ENCODE data around the gene GATAD2A.

DNA sequence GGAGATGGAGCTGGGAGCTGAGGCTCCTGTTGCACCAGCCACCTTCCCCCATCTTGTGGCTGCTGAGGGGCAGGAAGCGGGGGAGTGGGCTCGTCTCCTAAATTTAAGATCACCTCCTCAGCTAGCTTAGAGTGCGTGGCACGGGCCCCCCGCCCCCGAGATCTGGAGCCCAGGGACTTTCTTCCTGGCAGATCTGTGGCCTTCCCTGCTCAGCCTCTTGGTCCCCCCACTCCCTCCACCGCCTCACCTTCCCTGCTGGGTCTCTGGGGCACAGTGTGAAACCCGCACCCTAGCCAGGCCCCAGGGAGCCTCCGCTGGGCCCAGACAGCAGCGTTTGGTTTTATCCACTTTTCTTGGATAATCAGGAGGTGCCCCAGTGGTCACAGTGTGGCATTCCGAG is 49.0 kb upstream of the GATAD2A start:
- TF ChIP-seq, protein P1, sequence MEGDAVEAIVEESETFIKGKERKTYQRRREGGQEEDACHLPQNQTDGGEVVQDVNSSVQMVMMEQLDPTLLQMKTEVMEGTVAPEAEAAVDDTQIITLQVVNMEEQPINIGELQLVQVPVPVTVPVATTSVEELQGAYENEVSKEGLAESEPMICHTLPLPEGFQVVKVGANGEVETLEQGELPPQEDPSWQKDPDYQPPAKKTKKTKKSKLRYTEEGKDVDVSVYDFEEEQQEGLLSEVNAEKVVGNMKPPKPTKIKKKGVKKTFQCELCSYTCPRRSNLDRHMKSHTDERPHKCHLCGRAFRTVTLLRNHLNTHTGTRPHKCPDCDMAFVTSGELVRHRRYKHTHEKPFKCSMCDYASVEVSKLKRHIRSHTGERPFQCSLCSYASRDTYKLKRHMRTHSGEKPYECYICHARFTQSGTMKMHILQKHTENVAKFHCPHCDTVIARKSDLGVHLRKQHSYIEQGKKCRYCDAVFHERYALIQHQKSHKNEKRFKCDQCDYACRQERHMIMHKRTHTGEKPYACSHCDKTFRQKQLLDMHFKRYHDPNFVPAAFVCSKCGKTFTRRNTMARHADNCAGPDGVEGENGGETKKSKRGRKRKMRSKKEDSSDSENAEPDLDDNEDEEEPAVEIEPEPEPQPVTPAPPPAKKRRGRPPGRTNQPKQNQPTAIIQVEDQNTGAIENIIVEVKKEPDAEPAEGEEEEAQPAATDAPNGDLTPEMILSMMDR (IDR thresholded peaks at IDR 0.05; ENCODE audit: low read depth, low read length, missing input control) = no peak
- TF ChIP-seq, protein P2, sequence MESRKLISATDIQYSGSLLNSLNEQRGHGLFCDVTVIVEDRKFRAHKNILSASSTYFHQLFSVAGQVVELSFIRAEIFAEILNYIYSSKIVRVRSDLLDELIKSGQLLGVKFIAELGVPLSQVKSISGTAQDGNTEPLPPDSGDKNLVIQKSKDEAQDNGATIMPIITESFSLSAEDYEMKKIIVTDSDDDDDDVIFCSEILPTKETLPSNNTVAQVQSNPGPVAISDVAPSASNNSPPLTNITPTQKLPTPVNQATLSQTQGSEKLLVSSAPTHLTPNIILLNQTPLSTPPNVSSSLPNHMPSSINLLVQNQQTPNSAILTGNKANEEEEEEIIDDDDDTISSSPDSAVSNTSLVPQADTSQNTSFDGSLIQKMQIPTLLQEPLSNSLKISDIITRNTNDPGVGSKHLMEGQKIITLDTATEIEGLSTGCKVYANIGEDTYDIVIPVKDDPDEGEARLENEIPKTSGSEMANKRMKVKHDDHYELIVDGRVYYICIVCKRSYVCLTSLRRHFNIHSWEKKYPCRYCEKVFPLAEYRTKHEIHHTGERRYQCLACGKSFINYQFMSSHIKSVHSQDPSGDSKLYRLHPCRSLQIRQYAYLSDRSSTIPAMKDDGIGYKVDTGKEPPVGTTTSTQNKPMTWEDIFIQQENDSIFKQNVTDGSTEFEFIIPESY (IDR thresholded peaks at IDR 0.05) = no peak
- TF ChIP-seq, protein P3, sequence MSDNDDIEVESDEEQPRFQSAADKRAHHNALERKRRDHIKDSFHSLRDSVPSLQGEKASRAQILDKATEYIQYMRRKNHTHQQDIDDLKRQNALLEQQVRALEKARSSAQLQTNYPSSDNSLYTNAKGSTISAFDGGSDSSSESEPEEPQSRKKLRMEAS (IDR thresholded peaks at IDR 0.05) = no peak
- no peak for TF ChIP-seq YY1 (IDR thresholded peaks at IDR 0.05)
- TF ChIP-seq RAD21 (IDR thresholded peaks at IDR 0.05) = no peak
- no peak for TF ChIP-seq TAF1 (conservative IDR thresholded peaks at IDR 0.05)
- TF ChIP-seq, protein P4, sequence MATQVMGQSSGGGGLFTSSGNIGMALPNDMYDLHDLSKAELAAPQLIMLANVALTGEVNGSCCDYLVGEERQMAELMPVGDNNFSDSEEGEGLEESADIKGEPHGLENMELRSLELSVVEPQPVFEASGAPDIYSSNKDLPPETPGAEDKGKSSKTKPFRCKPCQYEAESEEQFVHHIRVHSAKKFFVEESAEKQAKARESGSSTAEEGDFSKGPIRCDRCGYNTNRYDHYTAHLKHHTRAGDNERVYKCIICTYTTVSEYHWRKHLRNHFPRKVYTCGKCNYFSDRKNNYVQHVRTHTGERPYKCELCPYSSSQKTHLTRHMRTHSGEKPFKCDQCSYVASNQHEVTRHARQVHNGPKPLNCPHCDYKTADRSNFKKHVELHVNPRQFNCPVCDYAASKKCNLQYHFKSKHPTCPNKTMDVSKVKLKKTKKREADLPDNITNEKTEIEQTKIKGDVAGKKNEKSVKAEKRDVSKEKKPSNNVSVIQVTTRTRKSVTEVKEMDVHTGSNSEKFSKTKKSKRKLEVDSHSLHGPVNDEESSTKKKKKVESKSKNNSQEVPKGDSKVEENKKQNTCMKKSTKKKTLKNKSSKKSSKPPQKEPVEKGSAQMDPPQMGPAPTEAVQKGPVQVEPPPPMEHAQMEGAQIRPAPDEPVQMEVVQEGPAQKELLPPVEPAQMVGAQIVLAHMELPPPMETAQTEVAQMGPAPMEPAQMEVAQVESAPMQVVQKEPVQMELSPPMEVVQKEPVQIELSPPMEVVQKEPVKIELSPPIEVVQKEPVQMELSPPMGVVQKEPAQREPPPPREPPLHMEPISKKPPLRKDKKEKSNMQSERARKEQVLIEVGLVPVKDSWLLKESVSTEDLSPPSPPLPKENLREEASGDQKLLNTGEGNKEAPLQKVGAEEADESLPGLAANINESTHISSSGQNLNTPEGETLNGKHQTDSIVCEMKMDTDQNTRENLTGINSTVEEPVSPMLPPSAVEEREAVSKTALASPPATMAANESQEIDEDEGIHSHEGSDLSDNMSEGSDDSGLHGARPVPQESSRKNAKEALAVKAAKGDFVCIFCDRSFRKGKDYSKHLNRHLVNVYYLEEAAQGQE (IDR thresholded peaks at IDR 0.05) = no peak
